HepG2 (cell line): Measurements from ENCODE around the gene PWP1. TPM values are rescaled to one million over a fixed set of nuclear protein-coding genes. Genes with fewer than 3 reads are reported as not detected.

Experiments
- ATAC-seq: fragments of 200-7000 bp; cut with Tn5 transposase; 3 replicates; pipeline ENCODE4 v1.9.1; 2020; ENCODE audit warnings: mild to moderate bottlenecking, moderate library complexity
- BruUV-seq: library from RNA; stranded (reverse); fragments of 400-500 nt; replicated peaks from 2 replicates; lab custom pipeline; 2021; lab: Mats Ljungman, UMichigan
- CTCF ChIA-PET: fragments of 300-600 bp; formaldehyde crosslinking; extraction: SDS; loops from one replicate; lab custom pipeline; 2021; ENCODE audit warnings: low total read pairs, inconsistent platforms, low intra/inter-chr PET ratio; lab: Yijun Ruan, JAX
- POLR2A ChIA-PET: fragments of 350-600 bp; sonication (Branson Sonifier 250); formaldehyde crosslinking; loops from one replicate; lab custom pipeline; 2020; ENCODE audit warnings: antibody characterized with exemption, inconsistent platforms; lab: Yijun Ruan, JAX
- DNase-seq: peaks from one replicate; pipeline ENCODE4 v3.0.0-alpha.2; 2015; ENCODE audit warnings: low spot score
- FAIRE-seq: peaks from 3 replicates; lab custom pipeline; 2011; peaks lifted over from hg19 to GRCh38; lab: Jason Lieb, UNC
- H2AFZ ChIP-seq: one replicate; pipeline ENCODE4 v1.6.1; 2011; ENCODE audit warnings: low read length, inconsistent platforms
- H3K27ac ChIP-seq: fragments of 300-600 bp; 3 replicates; pipeline ENCODE4 v1.8.0; 2011; ENCODE audit warnings: mixed run types, mild to moderate bottlenecking, mixed read lengths, low read length, inconsistent platforms; ENCODE audit not compliant: insufficient read depth; ENCODE audit errors: extremely low read length
- H3K27me3 ChIP-seq, 2 experiments: fragments of 200-600 bp in 1 of 2; 2 replicates in 1 of 2; 3 replicates in 1 of 2; pipeline versions ENCODE4 v1.6.0 to v1.8.0; 2011; ENCODE audit warnings: low read length in 2 of 2, mild to moderate bottlenecking in 2 of 2, moderate library complexity in 2 of 2, inconsistent platforms in 1 of 2; ENCODE audit not compliant: insufficient read depth in 2 of 2, control insufficient read depth in 1 of 2
- H3K36me3 ChIP-seq, 2 experiments: fragments of 200-600 bp in 1 of 2; replicated peaks in 1 of 2; 2 replicates in 1 of 2; 3 replicates in 1 of 2; pipeline versions ENCODE4 v1.5.1 to v1.8.0; 2011; ENCODE audit warnings: low read length in 2 of 2, inconsistent platforms in 1 of 2; ENCODE audit not compliant: insufficient read depth in 2 of 2, control insufficient read depth in 1 of 2
- H3K4me1 ChIP-seq: 2 replicates; pipeline ENCODE4 v1.5.1; 2012; ENCODE audit warnings: low read length, inconsistent platforms; ENCODE audit not compliant: insufficient read depth
- H3K4me2 ChIP-seq: 2 replicates; pipeline ENCODE4 v1.6.0; 2011; ENCODE audit warnings: low read depth, low read length, inconsistent platforms
- H3K4me3 ChIP-seq, 3 experiments: fragments of 200-600 bp in 1 of 3; sonication (generic), shearing (Covaris generic) in 1 of 3; replicated peaks in 1 of 3; 2 replicates each; pipeline ENCODE4 v1.5.1; 2011 to 2016; ENCODE audit warnings: low read length in 3 of 3, inconsistent platforms in 2 of 3, low read depth in 2 of 3, mild to moderate bottlenecking in 2 of 3, control low read depth in 1 of 3, mixed read lengths in 1 of 3; ENCODE audit not compliant: insufficient read depth in 1 of 3
- H3K79me2 ChIP-seq: one replicate; pipeline ENCODE4 v1.6.1; 2011; ENCODE audit warnings: low read length, inconsistent platforms; ENCODE audit not compliant: insufficient read depth
- H3K9ac ChIP-seq: 2 replicates; pipeline ENCODE4 v1.6.0; 2011; ENCODE audit warnings: mild to moderate bottlenecking, low read depth, low read length, inconsistent platforms; ENCODE audit not compliant: insufficient read depth
- H3K9me3 ChIP-seq: 2 replicates; pipeline ENCODE4 v1.5.1; 2012; ENCODE audit warnings: mild to moderate bottlenecking, low read length
- H4K20me1 ChIP-seq: 2 replicates; pipeline ENCODE4 v1.6.0; 2011; ENCODE audit warnings: inconsistent platforms, mild to moderate bottlenecking, low read length, moderate library complexity; ENCODE audit not compliant: insufficient read depth
- AGO2 ChIP-seq: fragments of 200-400 bp; formaldehyde crosslinking; optimal IDR thresholded peaks from 2 replicates; pipeline ENCODE3; 2017; ENCODE audit warnings: mild to moderate bottlenecking, low read depth, low read length, moderate library complexity
- AKNA ChIP-seq: sonication (generic); formaldehyde crosslinking; IDR thresholded peaks from 2 replicates; pipeline ENCODE4 v1.4.0; 2020; ENCODE audit warnings: missing genetic modification reagents, borderline replicate concordance
- CEBPZ ChIP-seq: IDR thresholded peaks from 2 replicates; pipeline ENCODE4 v1.6.1; 2012; ENCODE audit warnings: low read length, improper control_type of control experiment
- DDIT3 ChIP-seq: sonication (generic); formaldehyde crosslinking; IDR thresholded peaks from 2 replicates; pipeline ENCODE4 v1.4.0; 2020; ENCODE audit warnings: mild to moderate bottlenecking, missing genetic modification reagents
- EP300 ChIP-seq, 3 experiments: sonication (generic) in 1 of 3; formaldehyde crosslinking in 1 of 3; IDR thresholded peaks; 2 replicates each; pipeline versions ENCODE4 v1.5.1 to v1.6.1; 2011 to 2020; ENCODE audit warnings: low read depth in 2 of 3, low read length in 2 of 3, borderline replicate concordance in 1 of 3, improper control_type of control experiment in 1 of 3, mild to moderate bottlenecking in 1 of 3, missing genetic modification reagents in 1 of 3, moderate library complexity in 1 of 3
- FOXP1 ChIP-seq, 2 experiments: fragments of 450-650 bp in 1 of 2; IDR thresholded peaks; 2 replicates each; pipeline ENCODE4 v1.6.1; 2017 to 2018; ENCODE audit warnings: antibody characterized with exemption in 1 of 2
- HNF1B ChIP-seq: sonication (generic); formaldehyde crosslinking; IDR thresholded peaks from 2 replicates; pipeline ENCODE4 v1.5.1; 2020; ENCODE audit warnings: mild to moderate bottlenecking, moderate library complexity, missing genetic modification reagents
- IKZF4 ChIP-seq: sonication (generic); formaldehyde crosslinking; IDR thresholded peaks from 2 replicates; pipeline ENCODE4 v1.5.1; 2020; ENCODE audit warnings: borderline replicate concordance, mild to moderate bottlenecking, low read depth, missing genetic modification reagents; ENCODE audit errors: not compliant biosample characterization
- MTF1 ChIP-seq: sonication (generic); formaldehyde crosslinking; IDR thresholded peaks from 2 replicates; pipeline ENCODE4 v1.5.0; 2020; ENCODE audit warnings: missing genetic modification reagents
- NFYC ChIP-seq: IDR thresholded peaks from 2 replicates; pipeline ENCODE4 v1.6.1; 2016; ENCODE audit warnings: missing genetic modification reagents, missing compliant biosample characterization
- PRMT3 ChIP-seq: sonication (generic); formaldehyde crosslinking; IDR thresholded peaks from 2 replicates; pipeline ENCODE4 v1.8.1; 2022; ENCODE audit warnings: low read depth, mild to moderate bottlenecking, moderate library complexity, missing genetic modification reagents, borderline replicate concordance
- SKI ChIP-seq: fragments of 450-650 bp; IDR thresholded peaks from one replicate; pipeline ENCODE4 v1.6.1; 2018; ENCODE audit warnings: mild to moderate bottlenecking; ENCODE audit not compliant: partially characterized antibody
- ZNF282 ChIP-seq: fragments of 450-650 bp; IDR thresholded peaks from 2 replicates; pipeline ENCODE4 v1.6.1; 2018; ENCODE audit not compliant: partially characterized antibody
- ZNF331 ChIP-seq: sonication (generic); formaldehyde crosslinking; IDR thresholded peaks from 2 replicates; pipeline ENCODE4 v1.4.0; 2020; ENCODE audit warnings: missing genetic modification reagents
- WGBS: methylation state at CpG from one replicate; pipeline ENCODE4 v1.1.6; 2017; ENCODE audit warnings: low lambda C conversion rate; 5-methylcytosine and 5-hydroxymethylcytosine counted together
- in situ Hi-C: cut with HindIII; loops from 2 replicates; pipeline ENCODE4 v1.10.0; 2017; ENCODE audit warnings: low pct_unique_long_range_greater_than_20kb; ENCODE audit not compliant: extremely low pct_ligation_motif_present
- intact Hi-C: fragments of 100-400 bp; cut with micrococcal nuclease; formaldehyde crosslinking; loops from one replicate; pipeline ENCODE4 v1.10.0; 2022; ENCODE audit not compliant: unreplicated experiment
- polyA plus RNA-seq, 8 experiments: library from polyadenylated mRNA; depleted of rRNA in 3 of 8; stranded (reverse) in 7 of 8; unstranded in 1 of 8; fragments of >200 nt; fragmentation: Illumina TruSeq in 4 of 8; extraction: Trizol in 4 of 8; gene quantifications; 2 replicates each; pipeline versions ENCODE4 v1.2.1 to v1.2.3, GENCODE V29; 2011 to 2016; ENCODE audit warnings: low read depth in 4 of 8, missing spikeins in 1 of 8, mixed read lengths in 1 of 8; ENCODE audit not compliant: insufficient read depth in 1 of 8
- total RNA-seq, 5 experiments: library from RNA; depleted of rRNA; stranded (reverse); fragments of >200 nt; fragmentation: Illumina TruSeq; extraction: Trizol; gene quantifications; 2 replicates each; pipeline ENCODE4 v1.2.3, GENCODE V29; 2016; ENCODE audit warnings: low read depth in 1 of 5

Gene PWP1
- total and polyA plus RNA-seq, 2 of the 13 experiments (the other 11 are each of a cell fraction or from before 2014, with no cell fraction given) = 65.9 to 70.2 TPM

GRCh38 chr12:107718606-107719005, 33.0 kb downstream of the PWP1 start:
- Histone ChIP-seq H3K4me1 (no peaks in the 10 kb centered on the region), H4K20me1 (no peaks in the 10 kb centered on the region), H3K4me2 (no peak overlapping the region), H2AFZ (no peak overlapping the region), H3K36me3 (peaks cover 0 to 4% of the 10 kb centered on the region in 2 experiments; a peak in 1 of 5 replicates), H3K79me2 (no peaks in the 10 kb centered on the region), H3K9ac (no peak overlapping the region), H3K27ac (no peak overlapping the region), H3K9me3 (no peaks in the 10 kb centered on the region), H3K4me3 (no peak overlapping the region), H3K27me3 (no peaks in the 10 kb centered on the region)
- in situ Hi-C loops (no loop called here), intact Hi-C loops (no loop called here)
- WGBS = 94% methylated on average over 1 of the region's 1 CpG
- BruUV-seq = no TSS peak
- FAIRE-seq = no peak
- CTCF ChIA-PET = no interaction called here
- ATAC-seq = no peak
- no peak for DNase-seq
- POLR2A ChIA-PET = interaction anchor here (0.6 kb wide), 1 partner anchor 37 kb away, joined by 3 read pairs; no protein-coding TSS in a partner anchor
- no peak for TF ChIP-seq FOXP1 (IDR thresholded peaks at IDR 0.05)
- no peak for TF ChIP-seq FOXP1 (CRISPR knock-in tag; IDR thresholded peaks at IDR 0.05)
- TF ChIP-seq EP300 (IDR thresholded peaks at IDR 0.05; ENCODE audit: low read depth in 2 of 2, low read length in 2 of 2) = no peak
- TF ChIP-seq EP300 (CRISPR knock-in tag; IDR thresholded peaks at IDR 0.05; ENCODE audit: borderline replicate concordance) = no peak
- no peak for TF ChIP-seq NFYC (CRISPR knock-in tag)
- TF ChIP-seq AKNA (CRISPR knock-in tag) = no peak
- TF ChIP-seq IKZF4 = no peak
- TF ChIP-seq AGO2 = no peak
- TF ChIP-seq HNF1B (CRISPR knock-in tag) = no peak
- TF ChIP-seq ZNF282 = no peak
- TF ChIP-seq PRMT3 (CRISPR knock-in tag) = no peak
- no peak for TF ChIP-seq ZNF331 (CRISPR knock-in tag)
- no peak for TF ChIP-seq DDIT3 (CRISPR knock-in tag)
- no peak for TF ChIP-seq SKI
- no peak for TF ChIP-seq MTF1 (CRISPR knock-in tag)
- TF ChIP-seq CEBPZ = no peak
